Stimulated activated naive CD8-positive, alpha-beta T cell treated with anti-CD3 and anti-CD28 coated beads, Interleukin-15, Interleukin-2, amounts not matched to agents 100 U/mL and 50 U/mL, for 24 hours (primary cell): ENCODE results near the gene FADS6.

Experiments
- ATAC-seq: fragments of 150-1000 bp; cut with Tn5 transposase; one replicate; pipeline ENCODE4 v1.10.0; 2021
- DNase-seq: peaks from one replicate; pipeline ENCODE4 v3.0.0; 2021

Gene FADS6

GRCh38 chr17:74827800-74828199 is 65.6 kb downstream of the FADS6 start:
- ATAC-seq, result no peak
- DNase-seq, result no peak
